HCT116 (cell line): ENCODE results near the gene CUEDC2. TPM values are rescaled to one million over a fixed set of nuclear protein-coding genes. Genes with fewer than 3 reads are reported as not detected.

Experiments used
- ATAC-seq: fragments of 200-7000 bp; cut with Tn5 transposase; 2 replicates; pipeline ENCODE4 v1.9.1; 2020; ENCODE audit warnings: mild to moderate bottlenecking, moderate library complexity
- BruUV-seq: library from RNA; stranded (reverse); fragments of 400-500 nt; replicated peaks from 2 replicates; lab custom pipeline; 2021; lab: Mats Ljungman, UMichigan
- CTCF ChIA-PET: fragments of 300-600 bp; sonication (Branson Sonifier 250); formaldehyde crosslinking; loops from one replicate; lab custom pipeline; 2021; ENCODE audit warnings: antibody characterized with exemption; lab: Charles Lee
- POLR2A ChIA-PET: fragments of 300-600, 350-600 bp; sonication (Branson Sonifier 250); formaldehyde crosslinking; loops from one replicate; lab custom pipeline; 2021; ENCODE audit warnings: antibody characterized with exemption; lab: Charles Lee
- RAD21 ChIA-PET, 2 experiments: fragments of 300-600 bp; sonication (Branson Sonifier 250); formaldehyde crosslinking; loops; one replicate each; lab custom pipeline; 2023; ENCODE audit warnings: low total read pairs in 2 of 2; ENCODE audit not compliant: uncharacterized antibody in 2 of 2, unreplicated experiment in 2 of 2, low non-redundant PET in 1 of 2; lab: Charles Lee
- DNase-seq: peaks from one replicate; pipeline ENCODE4 v3.0.0-alpha.2; 2010; ENCODE audit warnings: low read depth, low spot score
- H2AFZ ChIP-seq: fragments of 200-600 bp; shearing (Covaris generic), sonication (generic); 2 replicates; pipeline ENCODE4 v1.6.1; 2017; ENCODE audit warnings: low read depth, mixed run types, mixed read lengths, antibody characterized with exemption, low read length; ENCODE audit not compliant: poor library complexity, severe bottlenecking
- H3K27ac ChIP-seq: 2 replicates; pipeline ENCODE4 v1.5.1; 2012; ENCODE audit warnings: low read depth, low read length
- H3K27me3 ChIP-seq: fragments of 200-600 bp; sonication (generic); 2 replicates; pipeline ENCODE4 v1.6.1; 2016; ENCODE audit warnings: mixed run types, low read length, mixed read lengths; ENCODE audit not compliant: insufficient read depth
- H3K36me3 ChIP-seq, 2 experiments: fragments of 200-500 bp in 1 of 2; fragments of 200-600 bp in 1 of 2; sonication (Bioruptor generic) in 1 of 2; sonication (generic) in 1 of 2; 2 replicates each; pipeline versions ENCODE4 v1.5.1 to v1.6.1; 2014 to 2016; ENCODE audit warnings: low read length in 2 of 2, inconsistent platforms in 1 of 2, mixed read lengths in 1 of 2, mixed run types in 1 of 2; ENCODE audit not compliant: insufficient read depth in 2 of 2, control insufficient read depth in 1 of 2
- H3K4me1 ChIP-seq, 2 experiments: fragments of 200-600 bp in 1 of 2; sonication (generic) in 1 of 2; 2 replicates each; pipeline versions ENCODE4 v1.5.1 to v1.6.1; 2012 to 2017; ENCODE audit warnings: low read length in 2 of 2, inconsistent platforms in 1 of 2, mild to moderate bottlenecking in 1 of 2, mixed read lengths in 1 of 2, mixed run types in 1 of 2, moderate library complexity in 1 of 2; ENCODE audit not compliant: insufficient read depth in 2 of 2, control insufficient read depth in 1 of 2
- H3K4me2 ChIP-seq: fragments of 200-600 bp; sonication (generic); 2 replicates; pipeline ENCODE4 v1.6.1; 2017; ENCODE audit warnings: mixed run types, low read length, mixed read lengths
- H3K4me3 ChIP-seq, 2 experiments: fragments of 200-600 bp in 1 of 2; sonication (generic) in 1 of 2; replicated peaks in 1 of 2; 2 replicates each; pipeline ENCODE4 v1.5.1; 2011 to 2016; ENCODE audit warnings: low read length in 2 of 2, control low read depth in 1 of 2, low read depth in 1 of 2, mild to moderate bottlenecking in 1 of 2, mixed read lengths in 1 of 2, mixed run types in 1 of 2
- H3K79me2 ChIP-seq: fragments of 200-600 bp; sonication (generic); 2 replicates; pipeline ENCODE4 v1.6.1; 2017; ENCODE audit warnings: mild to moderate bottlenecking, mixed run types, low read length, moderate library complexity, mixed read lengths; ENCODE audit not compliant: insufficient read depth
- H3K9ac ChIP-seq: fragments of 200-600 bp; sonication (generic); 2 replicates; pipeline ENCODE4 v1.6.1; 2016; ENCODE audit warnings: low read length, mixed read lengths
- H3K9me2 ChIP-seq: fragments of 200-600 bp; sonication (generic), shearing (Covaris generic); 2 replicates; pipeline ENCODE4 v1.6.1; 2017; ENCODE audit warnings: mixed run types, mild to moderate bottlenecking, moderate library complexity; ENCODE audit not compliant: insufficient read depth
- H3K9me3 ChIP-seq, 2 experiments: fragments of 200-500 bp in 1 of 2; fragments of 200-600 bp in 1 of 2; sonication (Bioruptor generic) in 1 of 2; sonication (generic) in 1 of 2; 2 replicates each; pipeline ENCODE4 v1.6.1; 2014 to 2017; ENCODE audit warnings: low read length in 2 of 2, mixed read lengths in 2 of 2, inconsistent platforms in 1 of 2, low read depth in 1 of 2, mild to moderate bottlenecking in 1 of 2, mixed run types in 1 of 2, moderate library complexity in 1 of 2; ENCODE audit not compliant: control insufficient read depth in 1 of 2, insufficient read depth in 1 of 2
- H4K20me1 ChIP-seq: fragments of 200-600 bp; sonication (generic), shearing (Covaris generic); 2 replicates; pipeline ENCODE4 v1.6.1; 2017; ENCODE audit warnings: mixed run types, mild to moderate bottlenecking, moderate library complexity; ENCODE audit not compliant: insufficient read depth
- CBX3 ChIP-seq: IDR thresholded peaks from 2 replicates; pipeline ENCODE4 v1.6.1; 2012; ENCODE audit warnings: low read depth
- CEBPB ChIP-seq: IDR thresholded peaks from 2 replicates; pipeline ENCODE4 v1.6.1; 2012; ENCODE audit warnings: low read depth
- CTCF ChIP-seq, 3 experiments: fragments of 200-600 bp in 1 of 3; sonication (generic) in 1 of 3; IDR thresholded peaks in 2 of 3; conservative IDR thresholded peaks in 1 of 3; 2 replicates each; pipeline ENCODE4 v1.5.1; 2012 to 2017; ENCODE audit warnings: low read depth in 2 of 3, low read length in 2 of 3, antibody characterized with exemption in 1 of 3, borderline replicate concordance in 1 of 3, control low read depth in 1 of 3, mild to moderate bottlenecking in 1 of 3, mixed read lengths in 1 of 3, mixed run types in 1 of 3, moderate library complexity in 1 of 3; ENCODE audit not compliant: insufficient read depth in 1 of 3
- EZH2phosphoT487 ChIP-seq: fragments of 200-600 bp; IDR thresholded peaks from 2 replicates; pipeline ENCODE4 v1.6.1; 2018; ENCODE audit warnings: antibody characterized with exemption, borderline replicate concordance
- MAX ChIP-seq: IDR thresholded peaks from 2 replicates; pipeline ENCODE4 v1.6.1; 2012
- POLR2A ChIP-seq: IDR thresholded peaks from 2 replicates; pipeline ENCODE4 v1.7.0; 2011; ENCODE audit warnings: borderline replicate concordance; ENCODE audit not compliant: insufficient read depth, insufficient read length; ENCODE audit errors: extremely low read depth
- POLR2AphosphoS5 ChIP-seq: IDR thresholded peaks from 2 replicates; pipeline ENCODE4 v1.6.1; 2011; ENCODE audit warnings: mild to moderate bottlenecking, low read depth, low read length, moderate library complexity
- RAD21 ChIP-seq: IDR thresholded peaks from 2 replicates; pipeline ENCODE4 v1.6.1; 2012; ENCODE audit warnings: low read depth, mild to moderate bottlenecking
- REST ChIP-seq: IDR thresholded peaks from 2 replicates; pipeline ENCODE4 v1.6.1; 2012; ENCODE audit warnings: low read depth
- SRF ChIP-seq: IDR thresholded peaks from 2 replicates; pipeline ENCODE4 v1.6.1; 2012; ENCODE audit warnings: low read depth
- TCF7L2 ChIP-seq: IDR thresholded peaks from 2 replicates; pipeline ENCODE4 v1.7.0; 2011; ENCODE audit warnings: borderline replicate concordance, inconsistent platforms; ENCODE audit not compliant: insufficient read depth, insufficient read length; ENCODE audit errors: extremely low read depth
- YY1 ChIP-seq: IDR thresholded peaks from 2 replicates; pipeline ENCODE4 v1.6.1; 2011; ENCODE audit warnings: low read length, low read depth, moderate library complexity, mild to moderate bottlenecking; ENCODE audit not compliant: insufficient replicate concordance; ENCODE audit errors: extremely low read depth
- intact Hi-C: fragments of 100-400 bp; cut with micrococcal nuclease; formaldehyde crosslinking; loops from 2 replicates; pipeline ENCODE4 v1.10.0; 2022
- total RNA-seq: library from RNA; stranded (reverse); gene quantifications from one replicate; pipeline ENCODE4 v1.2.1, GENCODE V29; 2021; ENCODE audit not compliant: unreplicated experiment

CUEDC2 gene
- total RNA-seq, 1 experiment from 2014 or later, result 96.7 TPM

- ATAC-seq (peak; percentile 76), DNase-seq (no peak)
- peak overlapping the region; percentile 75 to 92 for H3K4me3 ChIP-seq
- H3K79me2 ChIP-seq, result peaks cover 13% of the 10 kb centered on the region; the same call in 1 of the 2 replicates
- no peaks in the 10 kb centered on the region for H3K9me3 ChIP-seq
- no peaks in the 10 kb centered on the region for H4K20me1 ChIP-seq
- H3K36me3 ChIP-seq, result peaks cover 6 to 11% of the 10 kb centered on the region in 2 experiments; a peak in 3 of 4 replicates
- H2AFZ ChIP-seq, result peak overlapping the region; percentile 1
- intact Hi-C loops, result loop anchor here (1.0 to 2.0 kb wide), 7 partner anchors 29 to 225 kb away; partner anchors contain the start of genes ACTR1A and C10orf95
- peak overlapping the region; percentile 77 for H3K27ac ChIP-seq
- TF ChIP-seq REST (no peak), CEBPB (no peak), POLR2A (peak; percentile 6), SRF (no peak), TCF7L2 (no peak), CTCF (IDR thresholded peaks at IDR 0.05 in 2 of 3, conservative IDR thresholded peaks at IDR 0.05 in 1 of 3; ENCODE audit: borderline replicate concordance in 1 of 3, insufficient read depth in 1 of 3, low read depth in 2 of 3, low read length in 2 of 3) (peak in 2 of 3 experiments; percentile 98; a peak in 4 of 6 replicates), YY1 (peak; percentile 82), POLR2AphosphoS5 (no peak), MAX (no peak), EZH2phosphoT487 (no peak), RAD21 (no peak), CBX3 (no peak)
- CTCF ChIA-PET, result interaction anchor here (0.7 to 9.3 kb wide), 12 partner anchors 8 to 224 kb away, joined by 3 to 154 read pairs (median 18); partner anchors contain the start of genes ELOVL3 and FBXL15
- H3K9me2 ChIP-seq, result no peaks in the 10 kb centered on the region
- peaks cover 13 to 51% of the 10 kb centered on the region in 2 experiments for H3K4me1 ChIP-seq
- H3K9ac ChIP-seq, result peak overlapping the region; percentile 91
- POLR2A ChIA-PET, result interaction anchor here (0.9 to 2.8 kb wide), 3 partner anchors 28 to 162 kb away, joined by 3 to 10 read pairs (median 9); no protein-coding TSS in a partner anchor
- RAD21 ChIA-PET, result interaction anchor here in 1 of 2 experiments (2.2 kb wide), 1 partner anchor 28 kb away, joined by 7 read pairs; the partner anchor contains the start of gene FBXL15
- peak overlapping the region; percentile 99 for H3K4me2 ChIP-seq
- BruUV-seq, result TSS peak; percentile 80
- no peaks in the 10 kb centered on the region for H3K27me3 ChIP-seq
Observed at GRCh38 chr10:102393411-102394078, 38.8 kb downstream of the CUEDC2 start.
